ENCODE data around the gene CYRIA.

- TF ChIP-seq, protein P1, sequence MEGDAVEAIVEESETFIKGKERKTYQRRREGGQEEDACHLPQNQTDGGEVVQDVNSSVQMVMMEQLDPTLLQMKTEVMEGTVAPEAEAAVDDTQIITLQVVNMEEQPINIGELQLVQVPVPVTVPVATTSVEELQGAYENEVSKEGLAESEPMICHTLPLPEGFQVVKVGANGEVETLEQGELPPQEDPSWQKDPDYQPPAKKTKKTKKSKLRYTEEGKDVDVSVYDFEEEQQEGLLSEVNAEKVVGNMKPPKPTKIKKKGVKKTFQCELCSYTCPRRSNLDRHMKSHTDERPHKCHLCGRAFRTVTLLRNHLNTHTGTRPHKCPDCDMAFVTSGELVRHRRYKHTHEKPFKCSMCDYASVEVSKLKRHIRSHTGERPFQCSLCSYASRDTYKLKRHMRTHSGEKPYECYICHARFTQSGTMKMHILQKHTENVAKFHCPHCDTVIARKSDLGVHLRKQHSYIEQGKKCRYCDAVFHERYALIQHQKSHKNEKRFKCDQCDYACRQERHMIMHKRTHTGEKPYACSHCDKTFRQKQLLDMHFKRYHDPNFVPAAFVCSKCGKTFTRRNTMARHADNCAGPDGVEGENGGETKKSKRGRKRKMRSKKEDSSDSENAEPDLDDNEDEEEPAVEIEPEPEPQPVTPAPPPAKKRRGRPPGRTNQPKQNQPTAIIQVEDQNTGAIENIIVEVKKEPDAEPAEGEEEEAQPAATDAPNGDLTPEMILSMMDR (IDR thresholded peaks at IDR 0.05) = no peak
- no peak for TF ChIP-seq POLR2A (IDR thresholded peaks at IDR 0.05)
Observed at GRCh38 chr2:16653083-16653375, 12.6 kb downstream of the CYRIA start.
